ENCODE measurements around the gene ACP6. TPM values are rescaled to one million over a fixed set of nuclear protein-coding genes. Genes with fewer than 3 reads are reported as not detected.

Gene ACP6
- total RNA-seq, 1 donor from 2014 or later, result 21.8 TPM

DNA sequence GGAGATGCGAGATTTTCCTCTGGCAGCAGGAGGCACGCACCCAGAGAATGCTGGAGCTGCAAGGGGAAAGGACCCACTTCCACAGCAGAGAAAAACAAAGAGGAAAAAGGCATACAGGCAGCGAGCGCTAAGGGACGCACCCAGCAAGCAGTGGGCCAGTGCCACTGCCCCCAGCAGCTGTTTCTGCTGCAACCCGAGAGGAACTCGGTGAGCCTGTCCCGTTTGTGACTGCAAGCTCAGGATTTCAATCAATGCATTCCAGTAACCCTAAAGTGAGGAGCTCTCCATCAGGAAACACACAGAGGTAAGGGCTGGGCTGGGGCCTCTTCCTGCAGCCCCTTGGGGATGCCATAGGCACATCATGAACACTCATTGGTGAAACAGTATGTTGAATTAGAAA lies 58.7 kb downstream of the ACP6 start:
- H3K27ac Mint-ChIP-seq (ENCODE audit: unreplicated experiment), result no peak overlapping the region
- peaks cover 27% of the 10 kb centered on the region for H3K36me3 Mint-ChIP-seq (ENCODE audit: low read depth)
- no peaks in the 10 kb centered on the region for H3K27me3 Mint-ChIP-seq (ENCODE audit: low read depth)
- no peak for TF ChIP-seq CTCF (conservative IDR thresholded peaks at IDR 0.05)
- no peak overlapping the region for H3K4me3 Mint-ChIP-seq
- peaks cover 11% of the 10 kb centered on the region for H3K4me1 Mint-ChIP-seq
- no peaks in the 10 kb centered on the region for H3K9me3 Mint-ChIP-seq
- no peak for DNase-seq (ENCODE audit: low read depth, low spot score)

GRCh38 chr1:147611021-147611426 lies 59.3 kb downstream of the ACP6 start:
- no peak overlapping the region for H3K27ac Mint-ChIP-seq (ENCODE audit: unreplicated experiment)
- DNase-seq (ENCODE audit: low read depth, low spot score), result no peak
- no peak for TF ChIP-seq CTCF (conservative IDR thresholded peaks at IDR 0.05)
- peaks cover 29% of the 10 kb centered on the region for H3K36me3 Mint-ChIP-seq (ENCODE audit: low read depth)
- peaks cover 11% of the 10 kb centered on the region for H3K4me1 Mint-ChIP-seq
- no peaks in the 10 kb centered on the region for H3K27me3 Mint-ChIP-seq (ENCODE audit: low read depth)
- no peaks in the 10 kb centered on the region for H3K9me3 Mint-ChIP-seq
- H3K4me3 Mint-ChIP-seq, result no peak overlapping the region

DNA sequence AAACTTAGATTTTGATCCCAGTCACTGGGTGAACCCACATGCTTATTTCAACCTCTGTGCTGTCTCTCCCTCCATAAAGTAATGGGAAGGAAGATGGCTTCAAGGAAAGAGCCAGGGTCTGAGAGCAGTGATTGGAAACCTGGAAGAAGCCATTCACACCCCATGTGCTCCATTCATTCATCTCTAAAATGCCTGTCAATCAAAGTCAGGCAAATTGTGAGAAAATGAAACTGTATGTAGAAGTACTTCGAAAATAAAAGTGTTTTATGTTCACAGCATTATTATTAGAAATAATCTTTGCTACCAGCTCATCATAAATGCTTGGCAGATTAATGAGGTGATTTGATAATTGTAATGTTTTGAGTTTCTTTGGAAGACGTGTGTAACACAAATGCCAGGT lies 61.0 kb downstream of the ACP6 start:
- Mint-ChIP-seq H3K36me3 (ENCODE audit: low read depth) (peaks cover 26% of the 10 kb centered on the region), H3K4me1 (peaks cover 14% of the 10 kb centered on the region), H3K27me3 (ENCODE audit: low read depth) (no peaks in the 10 kb centered on the region), H3K4me3 (no peak overlapping the region), H3K9me3 (no peaks in the 10 kb centered on the region), H3K27ac (ENCODE audit: unreplicated experiment) (no peak overlapping the region)
- no peak for DNase-seq (ENCODE audit: low read depth, low spot score)
- TF ChIP-seq CTCF (conservative IDR thresholded peaks at IDR 0.05), result no peak

- no peak for TF ChIP-seq CTCF (conservative IDR thresholded peaks at IDR 0.05)
- Mint-ChIP-seq H3K4me3 (no peak overlapping the region), H3K9me3 (no peaks in the 10 kb centered on the region), H3K27me3 (ENCODE audit: low read depth) (no peaks in the 10 kb centered on the region), H3K4me1 (peaks cover 15% of the 10 kb centered on the region), H3K27ac (ENCODE audit: unreplicated experiment) (no peak overlapping the region), H3K36me3 (ENCODE audit: low read depth) (peaks cover 25% of the 10 kb centered on the region)
- no peak for DNase-seq (ENCODE audit: low read depth, low spot score)
Observed at GRCh38 chr1:147608596-147608995, 61.7 kb downstream of the ACP6 start.

GRCh38 chr1:147605591-147605990 lies 64.7 kb downstream of the ACP6 start:
- no peak overlapping the region for H3K27ac Mint-ChIP-seq (ENCODE audit: unreplicated experiment)
- DNase-seq (ENCODE audit: low read depth, low spot score), result no peak

More at GRCh38 chr1:147605591-147605990, 64.7 kb downstream of the ACP6 start:
- peaks cover 22% of the 10 kb centered on the region for H3K36me3 Mint-ChIP-seq (ENCODE audit: low read depth)
- H3K4me3 Mint-ChIP-seq, result no peak overlapping the region
- no peaks in the 10 kb centered on the region for H3K27me3 Mint-ChIP-seq (ENCODE audit: low read depth)
- H3K4me1 Mint-ChIP-seq, result peaks cover 33% of the 10 kb centered on the region
- TF ChIP-seq CTCF (conservative IDR thresholded peaks at IDR 0.05), result no peak
- H3K9me3 Mint-ChIP-seq, result no peaks in the 10 kb centered on the region

Data from neural crest cell (in vitro differentiated cells).